LHCN-M2 (cell line): ENCODE results near the gene GEMIN2. TPM values are rescaled to one million over a fixed set of nuclear protein-coding genes. Genes with fewer than 3 reads are reported as not detected.
"Not testable (repeated sequence)": the region's sequence is repeated elsewhere in the genome, so short reads cannot be mapped to it uniquely, and the experiment has no call there.

ENCODE experiments used
- DNase-seq: peaks from one replicate; pipeline ENCODE4 v3.0.0-alpha.2; 2012; ENCODE audit warnings: low read depth
- polyA plus RNA-seq: library from polyadenylated mRNA; unstranded; fragments of >200 nt; gene quantifications from one replicate; pipeline ENCODE4 v1.2.1, GENCODE V29; 2012; ENCODE audit warnings: missing spikeins
- total RNA-seq: library from RNA; depleted of rRNA; stranded (reverse); fragments of >200 nt; gene quantifications from 2 replicates; pipeline ENCODE4 v1.2.3, GENCODE V29; 2014; rRNA removed

GEMIN2 gene, protein sequence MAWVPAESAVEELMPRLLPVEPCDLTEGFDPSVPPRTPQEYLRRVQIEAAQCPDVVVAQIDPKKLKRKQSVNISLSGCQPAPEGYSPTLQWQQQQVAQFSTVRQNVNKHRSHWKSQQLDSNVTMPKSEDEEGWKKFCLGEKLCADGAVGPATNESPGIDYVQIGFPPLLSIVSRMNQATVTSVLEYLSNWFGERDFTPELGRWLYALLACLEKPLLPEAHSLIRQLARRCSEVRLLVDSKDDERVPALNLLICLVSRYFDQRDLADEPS
- 26.6 and 33.6 TPM in 2 replicates for total RNA-seq
- polyA plus RNA-seq, result 6.5 TPM

DNA sequence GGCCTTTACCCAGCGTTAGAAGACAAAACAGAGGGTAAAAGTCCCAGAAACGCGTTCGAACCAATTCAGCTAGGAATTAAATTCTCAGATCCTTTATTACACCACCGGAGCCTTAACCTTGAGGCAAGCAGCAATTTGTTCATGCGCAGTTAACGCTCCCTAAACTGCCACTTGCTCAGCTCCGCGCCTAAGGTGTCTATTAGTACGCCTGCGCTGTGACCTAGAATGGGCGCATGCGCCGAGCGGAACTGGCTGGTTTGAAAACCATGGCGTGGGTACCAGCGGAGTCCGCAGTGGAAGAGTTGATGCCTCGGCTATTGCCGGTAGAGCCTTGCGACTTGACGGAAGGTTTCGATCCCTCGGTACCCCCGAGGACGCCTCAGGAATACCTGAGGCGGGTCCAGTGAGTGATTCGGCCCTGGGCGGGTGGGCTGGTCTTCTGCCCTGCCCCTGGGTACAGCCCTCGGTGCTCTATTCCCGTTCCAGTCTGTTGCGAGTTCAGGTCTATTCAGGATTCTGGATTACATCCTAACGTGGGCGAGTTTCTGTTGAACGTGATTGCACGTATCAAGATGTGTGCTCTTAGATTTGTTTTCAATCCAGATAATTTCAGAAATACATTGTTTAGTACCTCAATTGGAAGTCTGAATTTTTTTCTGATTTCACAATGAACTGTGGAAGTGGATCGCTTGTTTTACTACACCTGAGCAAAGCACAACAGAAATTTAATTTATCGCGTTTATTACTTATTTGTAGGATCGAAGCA is at the start of gene GEMIN2:
GEMIN2 (plus strand) TSS at position 251 of the 766 bp plus-strand sequence; CDS start at position 267, 16 bp downstream.
- DNase-seq, result peak; percentile 94

DNA sequence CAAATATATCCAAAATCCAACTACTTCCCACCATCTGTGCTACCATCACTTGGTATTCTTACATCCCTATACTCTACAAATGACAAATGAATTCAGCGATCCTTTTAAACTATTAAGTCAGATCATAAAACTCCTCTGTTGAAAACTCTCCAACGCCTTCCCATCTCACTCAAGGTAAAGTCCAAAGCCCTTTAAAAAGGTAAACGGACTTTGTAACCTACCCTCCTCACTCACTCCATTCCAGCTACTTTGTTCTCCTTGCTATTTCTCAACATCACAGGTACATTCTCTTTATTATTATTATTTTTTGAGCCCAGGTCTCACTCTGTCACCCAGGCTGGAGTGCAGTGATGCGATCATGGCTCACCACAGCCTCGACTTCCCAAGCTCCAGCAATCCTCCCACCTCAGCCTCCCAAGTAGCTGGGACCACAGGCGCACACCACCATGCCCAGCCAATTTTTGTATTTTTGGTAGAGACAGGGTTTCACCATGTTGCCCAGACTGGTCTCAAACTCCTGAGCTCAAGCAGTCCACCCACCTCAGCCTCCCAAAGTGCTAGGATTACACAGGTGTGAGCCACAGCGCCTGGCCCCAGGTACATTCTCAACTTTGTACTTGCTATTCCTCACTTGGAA is 44.8 kb upstream of the GEMIN2 start:
- not testable (repeated sequence) for DNase-seq

DNA sequence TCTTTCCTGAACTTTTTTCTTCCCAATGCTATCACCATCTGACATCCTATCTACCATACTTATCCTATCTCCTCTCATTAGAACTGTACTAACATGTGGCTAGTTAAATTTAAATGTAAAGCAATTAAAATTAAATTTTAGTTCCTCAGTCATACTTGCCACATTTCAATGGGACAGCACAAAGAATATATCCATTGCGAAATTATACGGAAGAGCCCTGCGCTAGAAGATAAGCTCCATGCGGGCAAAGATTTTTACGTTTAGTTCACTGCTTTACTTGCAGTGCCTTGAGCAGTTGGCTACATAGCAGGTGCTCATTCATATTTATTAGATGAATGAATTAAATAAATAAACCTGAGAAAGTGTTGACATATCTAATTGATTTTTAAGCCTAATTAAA is 44.2 kb upstream of the GEMIN2 start:
- DNase-seq, result no peak

DNA sequence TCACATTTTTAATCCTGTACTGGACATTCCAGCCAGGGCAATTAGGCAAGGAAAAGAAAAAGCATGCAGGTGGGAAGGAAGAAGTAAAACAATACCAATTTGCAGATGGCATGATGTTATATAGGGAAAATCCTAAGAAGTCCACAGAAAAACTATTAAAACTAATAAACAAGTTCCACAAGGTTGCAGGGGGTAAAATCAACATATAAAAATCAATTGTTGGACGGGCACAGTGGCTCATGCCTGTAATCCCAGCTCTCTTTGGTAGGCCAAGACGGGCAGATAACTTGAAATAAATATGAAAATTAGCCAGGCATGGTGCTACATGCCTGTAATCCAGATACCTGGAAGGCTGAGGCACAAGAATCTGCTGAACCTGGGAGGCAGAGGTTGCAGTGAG is 43.0 kb upstream of the GEMIN2 start:
- no peak for DNase-seq

DNA sequence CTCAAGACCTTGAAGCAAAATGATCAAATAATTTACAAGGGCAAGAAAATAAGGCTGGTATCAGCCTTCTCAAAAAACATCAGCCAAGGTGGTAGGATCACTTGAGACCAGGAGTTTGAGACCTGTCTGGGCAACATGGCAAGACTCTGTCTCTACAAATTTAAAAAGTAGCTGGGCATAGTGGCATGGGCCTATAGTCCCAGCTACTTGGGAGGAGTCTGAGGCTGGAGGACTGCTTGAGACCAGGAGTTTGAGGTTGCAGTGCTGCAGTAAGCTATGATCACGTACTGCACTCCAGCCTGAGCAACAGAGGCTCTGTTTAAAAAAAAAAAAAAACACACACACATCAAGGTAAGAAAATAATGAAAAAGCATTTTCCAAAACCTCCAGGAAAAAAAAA is 33.2 kb upstream of the GEMIN2 start:
- no peak for DNase-seq

DNA sequence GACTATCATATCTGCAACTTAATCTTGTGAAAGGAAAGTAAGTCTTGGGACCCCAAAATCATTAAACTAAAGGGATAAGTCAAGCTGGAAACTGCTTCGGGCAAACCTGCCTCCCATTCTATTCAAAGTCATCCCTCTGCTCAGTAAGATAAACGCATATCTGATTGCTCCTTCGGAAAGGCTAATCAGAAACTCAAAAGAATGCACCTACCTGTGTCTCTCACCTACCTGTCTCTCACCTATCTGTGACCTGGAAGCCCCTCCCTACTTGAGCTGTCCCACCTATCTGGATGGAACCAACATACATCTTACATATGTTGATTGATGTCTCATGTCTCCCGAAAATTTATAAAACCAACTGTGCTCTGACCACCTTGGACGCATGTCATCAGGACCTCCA is 31.0 kb upstream of the GEMIN2 start:
- DNase-seq, result no peak

DNA sequence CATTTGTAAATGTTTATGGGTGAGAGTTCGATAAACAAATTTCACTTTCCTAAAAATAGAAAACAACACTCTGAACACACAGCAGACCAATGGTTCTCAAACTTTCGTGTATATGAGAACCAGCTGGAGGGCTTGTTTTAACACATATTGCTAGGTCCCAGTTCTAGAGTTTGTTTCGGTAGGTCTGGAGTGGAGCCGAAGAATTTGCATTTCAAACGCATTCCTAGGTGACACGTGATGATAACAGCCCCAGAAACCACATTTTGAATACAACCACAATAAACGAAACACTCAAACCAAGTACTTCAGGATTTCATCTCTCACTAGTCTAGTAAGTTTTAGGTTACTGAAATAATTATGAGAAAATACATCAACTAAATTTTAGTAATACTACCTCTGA is 28.2 kb upstream of the GEMIN2 start:
- no peak for DNase-seq

DNA sequence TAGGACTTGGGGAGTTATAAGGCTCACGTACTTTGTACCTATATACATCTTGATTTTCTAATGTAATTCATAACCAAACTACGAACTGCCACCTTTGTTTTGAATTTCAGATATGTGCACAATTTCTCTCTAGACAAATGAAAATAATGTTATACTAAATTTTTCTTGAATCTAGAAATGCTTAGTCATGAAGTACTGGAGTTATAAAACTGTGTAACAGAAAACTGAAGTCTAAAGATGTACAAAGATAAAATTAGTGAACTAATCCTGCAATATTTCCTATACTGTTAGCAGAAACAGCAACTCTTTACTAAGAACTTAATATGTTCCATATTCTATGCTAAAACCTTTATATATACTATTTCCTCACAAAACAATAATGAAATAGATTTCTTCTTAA is 26.6 kb upstream of the GEMIN2 start:
- DNase-seq, result no peak

DNA sequence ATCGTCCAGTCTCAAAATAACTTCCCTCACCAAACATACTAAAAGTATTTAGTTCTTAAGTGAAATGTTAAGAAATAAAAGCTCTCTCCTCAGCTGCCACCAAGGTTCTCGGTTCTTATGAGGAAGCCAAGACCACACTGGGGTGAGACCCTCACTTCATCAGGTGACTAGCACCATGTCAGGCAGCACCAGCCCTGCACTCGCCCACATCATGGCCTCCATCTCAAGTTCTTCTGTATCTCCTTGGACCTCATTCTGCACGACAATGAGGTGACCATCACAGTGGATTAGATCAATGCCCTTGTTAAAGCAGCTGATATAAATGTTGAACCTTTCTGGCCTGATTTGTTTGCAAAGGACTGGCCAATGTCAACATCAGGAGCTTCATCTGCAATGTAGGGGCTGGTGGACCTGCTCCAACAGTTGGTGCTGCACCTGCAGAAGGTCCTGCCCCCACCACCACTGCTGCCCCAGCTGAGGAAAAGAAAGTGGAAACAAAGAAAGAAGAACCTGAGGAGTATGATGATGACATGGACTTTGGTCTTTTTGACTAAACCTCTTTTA is 23.5 kb upstream of the GEMIN2 start:
- DNase-seq, result no peak

DNA sequence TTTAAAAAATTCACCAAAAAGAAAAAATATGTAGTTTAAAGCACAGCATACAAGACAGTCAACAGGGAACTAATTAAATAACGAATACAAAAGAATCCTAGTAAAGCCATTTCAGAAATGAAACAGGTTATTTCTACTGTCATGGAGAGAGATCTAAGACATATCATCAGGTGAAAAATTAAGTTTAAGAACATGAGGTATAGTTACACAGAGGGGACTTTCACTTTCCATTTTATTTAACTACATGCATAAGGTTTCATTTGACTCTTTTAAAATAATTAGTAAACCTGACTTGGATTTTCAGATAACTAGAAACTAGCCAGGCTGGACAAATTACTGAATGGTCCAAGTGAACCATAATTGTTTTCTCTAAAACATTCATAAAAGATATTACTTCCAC is 22.4 kb upstream of the GEMIN2 start:
- DNase-seq, result no peak

DNA sequence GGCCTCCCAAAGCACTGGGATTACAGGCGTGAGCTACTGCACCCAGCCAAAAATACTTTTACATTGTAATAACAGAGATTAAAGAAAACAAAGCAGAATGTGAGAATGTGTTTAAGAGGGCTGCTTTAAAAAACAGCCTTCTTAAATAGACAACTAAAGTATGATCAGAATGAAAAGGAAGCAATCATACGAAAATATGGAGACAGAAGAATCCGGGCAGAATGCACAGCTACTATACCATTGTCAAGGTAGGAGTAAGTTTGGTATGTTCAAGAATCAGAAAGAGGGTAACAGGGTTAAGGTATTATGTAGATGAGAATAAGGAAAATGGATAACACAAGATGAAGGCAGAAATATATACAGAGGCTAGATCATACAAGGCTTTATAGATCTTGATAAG is 19.6 kb upstream of the GEMIN2 start:
- no peak for DNase-seq

DNA sequence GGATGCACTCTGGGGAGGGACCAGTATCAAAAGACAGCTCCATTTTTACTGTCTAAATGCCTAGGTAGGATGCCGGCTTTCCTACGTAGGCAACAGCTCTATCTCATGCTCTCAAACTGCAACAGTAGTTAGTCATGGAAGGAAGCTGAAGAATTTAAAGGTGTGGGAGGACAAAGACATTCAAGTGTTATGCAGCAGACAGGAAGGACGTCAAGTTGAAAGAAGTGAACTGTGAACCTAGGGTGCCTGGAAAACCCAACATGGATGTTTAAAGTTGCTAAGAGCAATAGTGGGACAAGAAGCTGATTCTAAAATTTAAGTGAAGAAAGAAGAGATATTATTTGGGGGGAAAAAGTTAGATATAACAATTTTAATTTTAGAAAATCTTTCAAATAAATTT is 17.0 kb upstream of the GEMIN2 start:
- DNase-seq, result no peak

DNA sequence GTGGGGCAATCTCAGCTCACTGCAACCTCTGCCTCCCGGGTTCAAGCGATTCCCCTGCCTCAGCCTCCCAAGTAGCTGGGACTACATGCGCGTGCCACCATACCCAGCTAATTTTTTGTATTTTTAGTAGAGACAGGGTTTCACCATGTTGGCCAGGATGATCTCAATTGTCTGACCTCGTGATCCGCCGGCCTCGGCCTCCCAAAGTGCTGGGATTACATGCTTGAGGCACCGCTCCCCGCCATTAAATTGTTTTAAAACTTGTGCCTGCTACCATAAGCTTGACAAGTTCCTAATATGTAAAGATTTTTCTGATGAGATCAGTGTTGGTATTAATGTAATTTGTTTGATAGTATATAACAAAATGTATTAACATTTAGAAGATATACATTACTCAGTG is 14.9 kb upstream of the GEMIN2 start:
- not testable (repeated sequence) for DNase-seq

DNA sequence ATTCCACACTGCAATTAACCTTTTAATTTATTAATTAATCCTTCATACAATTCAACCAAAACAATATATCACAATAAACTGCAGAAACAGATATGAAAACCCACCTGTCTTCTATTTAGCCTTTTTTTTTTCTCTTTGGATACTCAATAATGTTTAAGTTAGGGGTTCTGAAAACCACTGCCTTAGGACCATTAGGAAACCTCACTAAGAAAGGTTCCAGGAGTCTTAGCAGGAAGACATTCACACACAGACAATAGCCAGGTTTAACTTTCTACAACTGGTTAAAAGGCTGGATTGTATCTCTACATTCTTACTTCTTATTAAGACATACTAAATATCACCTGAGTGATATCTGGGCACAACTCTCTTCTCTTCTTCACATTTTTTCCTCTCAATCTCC is 14.4 kb upstream of the GEMIN2 start:
- no peak for DNase-seq

DNA sequence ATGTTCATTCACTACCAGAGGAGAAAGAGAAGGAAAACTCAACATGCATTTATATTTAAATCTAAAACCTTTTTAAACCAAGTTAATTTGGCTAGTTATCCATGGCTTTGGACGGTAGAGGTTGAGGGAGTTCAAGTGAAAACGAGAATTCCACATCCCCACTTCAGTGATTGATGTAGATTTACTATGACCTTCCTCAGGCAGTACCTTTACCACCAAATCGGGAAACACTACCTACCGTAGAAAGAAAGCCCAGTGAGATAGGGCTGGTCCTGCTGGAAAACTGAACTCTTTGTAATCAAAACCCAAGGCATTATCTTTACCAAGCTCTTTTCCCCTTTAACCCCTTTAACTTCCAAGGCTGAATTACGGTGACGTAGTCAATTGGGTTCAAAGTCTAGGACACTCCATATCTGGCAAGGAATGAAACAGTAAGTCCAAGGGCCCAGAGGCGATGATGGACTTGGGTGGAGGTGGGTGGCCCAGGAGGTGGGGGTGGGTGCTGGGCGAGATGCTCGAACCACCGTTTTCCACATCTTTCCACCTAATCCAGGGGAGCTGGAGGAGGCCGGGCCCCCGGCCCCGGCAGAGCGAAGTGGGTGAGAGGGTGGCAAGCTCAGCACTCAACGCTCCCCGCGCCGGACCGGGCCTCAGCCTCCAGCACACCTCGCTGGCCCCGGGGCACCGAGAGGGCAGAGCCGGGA is 11.7 kb upstream of the GEMIN2 start:
- peak; percentile 44 for DNase-seq

DNA sequence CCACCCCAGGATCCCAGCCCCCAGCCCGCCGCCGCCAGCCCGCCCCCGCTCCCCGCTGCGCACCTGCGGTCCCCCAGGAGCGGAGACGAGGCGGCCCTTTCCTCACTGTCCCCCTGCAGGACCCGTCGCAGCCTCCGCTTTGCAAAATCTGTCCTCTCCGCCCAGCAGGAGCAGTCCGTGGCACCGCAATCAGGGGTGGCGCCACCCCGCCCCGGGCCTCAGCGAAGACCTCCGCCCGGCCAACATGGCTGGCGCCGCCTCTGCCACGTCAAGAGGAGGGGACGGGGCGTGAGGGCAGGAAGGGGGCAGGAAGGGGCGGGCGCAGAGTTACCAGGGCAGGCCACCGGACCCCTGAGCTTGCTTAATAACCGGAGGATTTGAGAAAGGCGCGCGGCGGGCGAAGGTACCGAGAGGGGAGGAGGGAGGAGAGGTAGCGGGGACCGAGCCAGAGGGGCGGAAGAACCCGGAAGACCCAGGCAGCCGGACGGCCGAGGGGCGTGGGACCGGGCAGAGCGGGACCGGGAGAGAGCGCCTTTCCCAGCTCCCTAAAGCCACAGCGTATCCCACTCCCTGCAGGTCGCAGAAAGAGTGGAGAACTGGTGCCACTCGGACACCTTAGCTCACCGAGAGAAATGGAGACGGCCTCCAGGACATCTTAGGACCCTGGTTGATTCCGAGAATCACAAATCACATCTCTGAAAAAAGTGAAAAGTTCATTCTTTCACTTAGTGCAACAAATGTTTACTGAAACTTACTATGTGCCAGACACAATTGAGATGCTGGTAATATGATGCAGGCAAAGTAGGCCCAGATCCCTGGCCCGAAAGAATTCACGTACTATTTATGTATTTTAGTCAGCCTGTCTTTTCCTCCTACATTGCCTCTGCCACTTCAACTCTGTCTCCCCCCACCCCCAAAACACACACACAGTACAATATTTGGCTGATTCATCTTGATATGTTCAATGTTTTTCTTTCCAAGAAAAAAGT is 10.9 kb upstream of the GEMIN2 start, which contains the start of gene SEC23A:
SEC23A (minus strand) TSS at position 267 of the 989 bp plus-strand sequence. CDS start 7,117 bp downstream, outside the sequence.
- peak; percentile 77 for DNase-seq

DNA sequence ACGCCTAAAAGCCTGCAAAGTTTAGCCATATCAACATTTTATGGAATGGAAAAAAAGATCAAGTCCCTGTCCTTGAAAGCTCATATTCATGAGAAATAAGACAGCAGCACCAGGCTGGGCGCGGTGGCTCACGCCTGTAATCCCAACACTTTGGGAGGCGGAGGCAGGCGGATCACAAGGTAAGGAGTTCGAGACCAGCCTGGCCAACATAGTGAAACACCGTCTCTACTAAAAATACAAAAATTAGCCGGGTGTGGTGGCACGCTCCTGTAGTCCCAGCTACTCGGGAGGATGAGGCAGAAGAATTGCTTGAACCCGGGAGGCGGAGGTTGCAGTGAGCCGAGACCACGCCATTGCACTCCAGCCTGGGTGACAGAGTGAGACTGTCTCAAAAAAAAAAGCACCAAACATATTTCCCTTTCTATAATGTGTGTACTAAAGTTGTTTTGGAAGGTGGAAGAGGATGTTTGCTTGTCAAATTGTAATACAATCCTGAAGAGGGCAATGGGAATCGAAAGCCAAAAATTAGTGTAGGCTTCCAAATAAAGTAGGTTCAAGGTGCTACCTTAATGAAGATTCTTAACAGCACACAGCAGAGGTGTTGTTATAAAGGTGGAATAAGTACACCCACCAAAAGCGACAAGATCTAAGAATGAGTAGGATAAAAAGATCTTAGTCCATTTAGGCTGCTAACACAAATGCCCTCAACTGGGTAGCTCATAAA is 9.9 kb upstream of the GEMIN2 start:
- not testable (repeated sequence) for DNase-seq

DNA sequence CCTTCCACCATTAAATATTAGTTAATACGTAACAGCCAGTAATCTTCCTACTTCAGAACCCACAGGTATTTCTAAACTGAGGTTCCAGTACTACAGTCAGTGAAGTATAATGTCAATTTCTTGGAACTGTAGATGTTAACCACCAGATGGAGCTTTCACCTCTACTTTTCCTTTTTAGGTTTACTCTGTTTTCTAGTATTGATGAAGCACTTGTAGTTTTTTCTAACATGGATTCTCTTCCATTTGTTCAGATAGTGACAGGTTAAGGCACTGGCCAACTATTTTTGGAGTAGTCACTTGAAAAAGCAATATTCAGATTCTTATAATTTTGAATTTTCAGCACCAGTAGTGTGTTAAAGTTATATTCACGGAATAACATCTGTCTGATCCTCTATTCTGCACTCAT is 6.5 kb upstream of the GEMIN2 start:
- DNase-seq, result peak; percentile 26

DNA sequence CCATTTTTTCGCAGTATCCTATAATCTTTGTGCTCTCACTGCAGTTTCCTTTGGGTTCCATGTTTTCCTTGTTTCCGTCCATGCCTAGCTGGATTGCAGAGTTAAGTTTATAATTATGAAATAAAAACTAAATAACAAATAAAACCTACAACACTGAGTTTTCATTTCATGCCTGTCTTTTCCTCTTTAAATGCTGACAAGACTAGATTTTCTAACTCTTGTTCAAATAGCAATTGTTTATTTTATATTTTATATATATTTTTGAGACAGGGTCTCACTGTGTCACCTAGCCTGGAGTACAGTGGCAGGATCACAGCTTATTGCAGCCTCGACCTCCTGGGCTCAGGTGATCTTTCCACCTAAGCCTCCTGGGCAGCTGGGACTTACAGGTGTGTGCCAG is 5.3 kb upstream of the GEMIN2 start:
- DNase-seq, result no peak
